GM12878 (cell line): ENCODE results near the gene C17orf107. TPM values are rescaled to one million over a fixed set of nuclear protein-coding genes. Genes with fewer than 3 reads are reported as not detected.

Experiments
- ATAC-seq: fragments of 200-7000 bp; cut with Tn5 transposase; 3 replicates; pipeline ENCODE4 v1.9.1; 2020; ENCODE audit warnings: mild to moderate bottlenecking, moderate library complexity
- BruUV-seq: library from RNA; stranded (reverse); fragments of 400-500 nt; replicated peaks from 2 replicates; lab custom pipeline; 2021; lab: Mats Ljungman, UMichigan
- CTCF ChIA-PET: fragments of 300-600 bp; sonication (Branson Sonifier 250); formaldehyde crosslinking; extraction: SDS; loops from one replicate; lab custom pipeline; 2021; ENCODE audit warnings: inconsistent platforms; lab: Yijun Ruan, JAX
- POLR2A ChIA-PET: fragments of 350-600 bp; formaldehyde crosslinking; extraction: SDS; loops from one replicate; lab custom pipeline; 2021; ENCODE audit warnings: inconsistent platforms; lab: Charles Lee
- RAD21 ChIA-PET: fragments of 300-600 bp; sonication (Branson Sonifier 250); formaldehyde crosslinking; loops from one replicate; lab custom pipeline; 2023; ENCODE audit warnings: antibody characterized with exemption; ENCODE audit not compliant: unreplicated experiment; lab: Charles Lee
- SMC1A ChIA-PET: fragments of 300-600 bp; sonication (Branson Sonifier 250); formaldehyde crosslinking; loops from one replicate; lab custom pipeline; 2023; ENCODE audit not compliant: unreplicated experiment, uncharacterized antibody; lab: Charles Lee
- DNase-seq: peaks from one replicate; pipeline ENCODE4 v3.0.0-alpha.2; 2011; ENCODE audit warnings: low read depth, low spot score
- FAIRE-seq: peaks from 3 replicates; lab custom pipeline; 2011; peaks lifted over from hg19 to GRCh38; lab: Jason Lieb, UNC
- H2AFZ ChIP-seq: 2 replicates; pipeline ENCODE4 v1.6.0; 2011; ENCODE audit warnings: low read depth, low read length, control low read depth; ENCODE audit not compliant: control insufficient read depth
- H3K27ac ChIP-seq: 2 replicates; pipeline ENCODE4 v1.5.1; 2011; ENCODE audit warnings: control low read depth; ENCODE audit not compliant: control insufficient read depth, insufficient read depth
- H3K27me3 ChIP-seq, 2 experiments: replicated peaks in 1 of 2; 2 replicates each; pipeline versions ENCODE4 v1.6.0 to v1.6.1; 2011; ENCODE audit warnings: low read length in 1 of 2; ENCODE audit not compliant: control insufficient read depth in 2 of 2, insufficient read depth in 2 of 2
- H3K36me3 ChIP-seq, 2 experiments: 2 replicates each; pipeline ENCODE4 v1.5.1; 2011; ENCODE audit warnings: low read length in 1 of 2; ENCODE audit not compliant: control insufficient read depth in 2 of 2, insufficient read depth in 2 of 2
- H3K4me1 ChIP-seq: 2 replicates; pipeline ENCODE4 v1.6.1; 2011; ENCODE audit warnings: mild to moderate bottlenecking, low read length, moderate library complexity, mixed read lengths; ENCODE audit not compliant: control insufficient read depth, insufficient read depth
- H3K4me2 ChIP-seq: 2 replicates; pipeline ENCODE4 v1.6.0; 2011; ENCODE audit warnings: control low read depth; ENCODE audit not compliant: control insufficient read depth, insufficient read depth
- H3K4me3 ChIP-seq: fragments of 200-600 bp; sonication (generic); 2 replicates; pipeline ENCODE4 v1.5.1; 2016
- H3K79me2 ChIP-seq: 2 replicates; pipeline ENCODE4 v1.6.0; 2011; ENCODE audit warnings: low read length; ENCODE audit not compliant: control insufficient read depth, insufficient read depth
- H3K9ac ChIP-seq: 2 replicates; pipeline ENCODE4 v1.8.0; 2011; ENCODE audit warnings: low read length, control low read depth, mixed read lengths; ENCODE audit not compliant: control insufficient read depth, insufficient read depth
- H3K9me3 ChIP-seq: replicated peaks from 3 replicates; pipeline ENCODE4 v1.5.1; 2011; ENCODE audit warnings: mild to moderate bottlenecking, low read length; ENCODE audit not compliant: control insufficient read depth, insufficient read depth
- H4K20me1 ChIP-seq: 2 replicates; pipeline ENCODE4 v1.6.0; 2011; ENCODE audit not compliant: control insufficient read depth, insufficient read depth
- BRCA1 ChIP-seq: IDR thresholded peaks from 2 replicates; pipeline ENCODE4 v1.6.1; 2011; ENCODE audit warnings: low read depth, low read length, improper control_type of control experiment
- CREB1 ChIP-seq: IDR thresholded peaks from 2 replicates; pipeline ENCODE4 v1.6.1; 2012; ENCODE audit warnings: low read depth, mild to moderate bottlenecking, inconsistent platforms
- FOXM1 ChIP-seq: IDR thresholded peaks from 2 replicates; pipeline ENCODE4 v1.6.1; 2012; ENCODE audit warnings: low read depth, mild to moderate bottlenecking, inconsistent platforms, low read length, moderate library complexity
- HCFC1 ChIP-seq: fragments of 150-350 bp; IDR thresholded peaks from 2 replicates; pipeline ENCODE4 v1.6.1; 2014; ENCODE audit warnings: low read length
- HDGF ChIP-seq: fragments of 450-650 bp; IDR thresholded peaks from 2 replicates; pipeline ENCODE4 v1.6.1; 2016; ENCODE audit warnings: antibody characterized with exemption
- MEF2A ChIP-seq: IDR thresholded peaks from 2 replicates; pipeline ENCODE4 v1.6.1; 2011; ENCODE audit warnings: low read depth, mild to moderate bottlenecking, low read length, moderate library complexity; ENCODE audit not compliant: insufficient read depth
- MTA3 ChIP-seq: IDR thresholded peaks from 2 replicates; pipeline ENCODE4 v1.6.1; 2012; ENCODE audit warnings: low read length, inconsistent platforms, borderline replicate concordance
- NR2F1 ChIP-seq: fragments of 450-650 bp; conservative IDR thresholded peaks from 2 replicates; pipeline ENCODE4 v1.6.1; 2017; ENCODE audit warnings: mild to moderate bottlenecking
- PAX5 ChIP-seq: IDR thresholded peaks from 2 replicates; pipeline ENCODE4 v1.6.1; 2011; ENCODE audit warnings: low read depth, low read length, borderline replicate concordance
- RCOR1 ChIP-seq: conservative IDR thresholded peaks from 2 replicates; pipeline ENCODE4 v1.6.1; 2012; ENCODE audit warnings: low read depth, low read length, improper control_type of control experiment
- SIX5 ChIP-seq: IDR thresholded peaks from 2 replicates; pipeline ENCODE4 v1.6.1; 2011; ENCODE audit warnings: mild to moderate bottlenecking, low read depth, low read length, moderate library complexity; ENCODE audit not compliant: severe bottlenecking
- SMAD5 ChIP-seq: IDR thresholded peaks from 2 replicates; pipeline ENCODE4 v1.6.1; 2016; ENCODE audit warnings: antibody characterized with exemption, low read depth
- USF2 ChIP-seq: IDR thresholded peaks from 2 replicates; pipeline ENCODE4 v1.6.1; 2011; ENCODE audit warnings: low read depth, low read length, improper control_type of control experiment, borderline replicate concordance
- ZNF274 ChIP-seq: IDR thresholded peaks from one replicate; pipeline ENCODE4 v1.8.0; 2011; ENCODE audit not compliant: insufficient read length, insufficient read depth
- WGBS: methylation state at CpG from one replicate; pipeline ENCODE4 v1.1.6; 2016; ENCODE audit warnings: low lambda C conversion rate; ENCODE audit not compliant: insufficient replicate concordance, insufficient coverage; ENCODE audit errors: missing lambda C conversion rate; 5-methylcytosine and 5-hydroxymethylcytosine counted together
- in situ Hi-C: fragments of 300-500 bp; cut with MboI; formaldehyde crosslinking; loops from 9 replicates; pipeline ENCODE4 v1.14.3; 2018; ENCODE audit warnings: mixed read lengths
- intact Hi-C: fragments of 100-400 bp; cut with micrococcal nuclease; formaldehyde crosslinking; loops from one replicate; pipeline ENCODE4 v1.14.2; 2022; ENCODE audit not compliant: unreplicated experiment
- polyA plus RNA-seq, 11 experiments: library from polyadenylated mRNA; depleted of rRNA in 4 of 11; unstranded in 6 of 11; stranded (reverse) in 5 of 11; fragments of >200 nt; fragmentation: Nextera tagmentation in 4 of 11; fragmentation: Illumina TruSeq in 1 of 11; extraction: Ambion mirVana in 4 of 11; extraction: Trizol in 1 of 11; gene quantifications; 1 replicate in 1 of 11; 2 replicates in 10 of 11; pipeline versions ENCODE4 v1.2.1 to v1.2.3, GENCODE V29; 2011 to 2016; ENCODE audit warnings: inconsistent platforms in 2 of 11, missing spikeins in 2 of 11, low read depth in 1 of 11
- total RNA-seq, 4 experiments: library from RNA; depleted of rRNA in 3 of 4; stranded (reverse); fragments of >200 nt in 3 of 4; fragmentation: Illumina TruSeq in 1 of 4; extraction: Trizol in 1 of 4; gene quantifications; 2 replicates each; pipeline versions ENCODE4 v1.2.1 to v1.2.3, GENCODE V29; 2013 to 2021

The C17orf107 gene
- total and polyA plus RNA-seq, 10 of the 15 experiments (the other 5 are each of a cell fraction or from before 2014, with no cell fraction given) = 0.05 to 0.46 (median 0.11) TPM; not detected in 3

GRCh38 chr17:4937553-4937952 lies 38.2 kb downstream of the C17orf107 start:
- WGBS = 90% methylated on average over 16 of the region's 16 CpGs
- Histone ChIP-seq H3K4me3 (no peak overlapping the region), H3K4me1 (peaks cover 30% of the 10 kb centered on the region), H2AFZ (no peak overlapping the region), H3K4me2 (no peak overlapping the region; the same call in 1 of the 2 replicates), H3K36me3 (peaks cover 6 to 18% of the 10 kb centered on the region in 2 experiments; a peak in 3 of 4 replicates), H3K9me3 (no peaks in the 10 kb centered on the region), H3K27ac (no peak overlapping the region), H4K20me1 (no peaks in the 10 kb centered on the region), H3K9ac (no peak overlapping the region), H3K27me3 (no peaks in the 10 kb centered on the region), H3K79me2 (peaks cover 44% of the 10 kb centered on the region)
- intact Hi-C loops (no loop called here), in situ Hi-C loops (no loop called here)
- POLR2A ChIA-PET = interaction anchor here (0.6 to 1.0 kb wide), 2 partner anchors 16 to 30 kb away, joined by 3 to 5 read pairs; partner anchors contain the start of gene SPAG7
- DNase-seq = no peak
- CTCF ChIA-PET = interaction anchor here (0.7 kb wide), 1 partner anchor 32 kb away, joined by 3 read pairs; no protein-coding TSS in a partner anchor
- RAD21 ChIA-PET = no interaction called here
- FAIRE-seq = no peak
- ATAC-seq = no peak
- no peak for TF ChIP-seq CREB1
- no peak for TF ChIP-seq MEF2A
- no peak for TF ChIP-seq NR2F1
- no peak for TF ChIP-seq RCOR1
- no peak for TF ChIP-seq USF2
- SMC1A ChIA-PET = no interaction called here
- no TSS peak for BruUV-seq

GRCh38 chr17:4938069-4938491 lies 38.7 kb downstream of the C17orf107 start:
- Histone ChIP-seq H3K27ac (no peak overlapping the region), H4K20me1 (no peaks in the 10 kb centered on the region), H3K27me3 (no peaks in the 10 kb centered on the region), H2AFZ (no peak overlapping the region), H3K9ac (peak overlapping the region; percentile 98), H3K36me3 (peaks cover 11 to 23% of the 10 kb centered on the region in 2 experiments), H3K79me2 (peaks cover 50% of the 10 kb centered on the region), H3K4me1 (peaks cover 32% of the 10 kb centered on the region), H3K4me2 (peak overlapping the region; percentile 98), H3K4me3 (peak overlapping the region; percentile 92; the same call in 1 of the 2 replicates), H3K9me3 (no peaks in the 10 kb centered on the region)
- in situ Hi-C loops = no loop called here
- CTCF ChIA-PET = interaction anchor here (0.7 to 3.5 kb wide), 2 partner anchors 29 to 33 kb away, joined by 3 to 18 read pairs; no protein-coding TSS in a partner anchor
- POLR2A ChIA-PET = interaction anchor here (1.0 to 1.1 kb wide), 2 partner anchors 29 to 35 kb away, joined by 3 read pairs; partner anchors contain the start of genes CHRNE and SPAG7
- SMC1A ChIA-PET = interaction anchor here (4.5 kb wide), 1 partner anchor 29 kb away, joined by 38 read pairs; the partner anchor contains the start of gene SPAG7
- no peak for ATAC-seq
- BruUV-seq = no TSS peak
- DNase-seq = no peak
- RAD21 ChIA-PET = interaction anchor here (2.6 to 2.8 kb wide), 2 partner anchors 28 to 29 kb away, joined by 14 to 31 read pairs; partner anchors contain the start of gene SPAG7
- FAIRE-seq = no peak
- intact Hi-C loops = no loop called here
- 97% methylated on average over 11 of the region's 11 CpGs for WGBS
- no peak for TF ChIP-seq SIX5
- no peak for TF ChIP-seq HDGF
- no peak for TF ChIP-seq HCFC1
- no peak for TF ChIP-seq ZNF274
- no peak for TF ChIP-seq PAX5
- TF ChIP-seq BRCA1 = no peak
- no peak for TF ChIP-seq MTA3
- no peak for TF ChIP-seq FOXM1
- TF ChIP-seq SMAD5 = no peak
